Mesendoderm (in vitro differentiated cells): ENCODE data around the gene MUC6.

Experiments used
- DNase-seq: peaks from one replicate; pipeline ENCODE4 v3.0.0; 2013
- H2AK5ac ChIP-seq: 2 replicates; pipeline ENCODE4 v1.6.1; 2013; ENCODE audit warnings: low read length, inconsistent platforms
- H2BK120ac ChIP-seq: 2 replicates; pipeline ENCODE4 v1.6.1; 2013; ENCODE audit warnings: low read depth, mild to moderate bottlenecking, low read length, moderate library complexity, mixed read lengths
- H2BK15ac ChIP-seq: replicated peaks from 2 replicates; pipeline ENCODE4 v1.6.1; 2013; ENCODE audit warnings: low read depth, mild to moderate bottlenecking, moderate library complexity
- H2BK5ac ChIP-seq: 2 replicates; pipeline ENCODE4 v1.6.1; 2013; ENCODE audit warnings: low read length, inconsistent platforms
- H3K18ac ChIP-seq: 2 replicates; pipeline ENCODE4 v1.6.1; 2013; ENCODE audit warnings: mild to moderate bottlenecking, low read length, mixed read lengths
- H3K23ac ChIP-seq: one replicate; pipeline ENCODE4 v1.6.1; 2013; ENCODE audit warnings: low read length
- H3K27ac ChIP-seq: 2 replicates; pipeline ENCODE4 v1.5.1; 2013; ENCODE audit warnings: low read depth, mild to moderate bottlenecking, inconsistent platforms, low read length, moderate library complexity
- H3K27me3 ChIP-seq: 2 replicates; pipeline ENCODE4 v1.6.1; 2013; ENCODE audit warnings: low read length, control low read depth, mild to moderate bottlenecking, inconsistent platforms; ENCODE audit not compliant: insufficient read depth, poor library complexity
- H3K36me3 ChIP-seq: 2 replicates; pipeline ENCODE4 v1.6.1; 2013; ENCODE audit warnings: low read length, inconsistent platforms; ENCODE audit not compliant: control insufficient read depth, insufficient read depth
- H3K4ac ChIP-seq: one replicate; pipeline ENCODE4 v1.6.1; 2013; ENCODE audit warnings: low read depth, mild to moderate bottlenecking, low read length, moderate library complexity
- H3K4me1 ChIP-seq: 2 replicates; pipeline ENCODE4 v1.6.1; 2013; ENCODE audit warnings: low read depth, low read length, inconsistent platforms; ENCODE audit not compliant: control insufficient read depth
- H3K4me2 ChIP-seq: 2 replicates; pipeline ENCODE4 v1.6.1; 2013; ENCODE audit warnings: low read length
- H3K4me3 ChIP-seq: 2 replicates; pipeline ENCODE4 v1.5.1; 2013; ENCODE audit warnings: mild to moderate bottlenecking, low read length
- H3K56ac ChIP-seq: one replicate; pipeline ENCODE4 v1.6.1; 2013; ENCODE audit warnings: low read length
- H3K79me1 ChIP-seq: 2 replicates; pipeline ENCODE4 v1.6.1; 2013; ENCODE audit warnings: low read length, inconsistent platforms
- H3K79me2 ChIP-seq: 2 replicates; pipeline ENCODE4 v1.6.1; 2013; ENCODE audit warnings: mild to moderate bottlenecking, low read length; ENCODE audit not compliant: control insufficient read depth, insufficient read depth
- H3K9ac ChIP-seq: 2 replicates; pipeline ENCODE4 v1.6.1; 2013; ENCODE audit warnings: low read length, inconsistent platforms
- H4K5ac ChIP-seq: one replicate; pipeline ENCODE4 v1.6.1; 2013; ENCODE audit warnings: low read length
- H4K8ac ChIP-seq: one replicate; pipeline ENCODE4 v1.6.1; 2013; ENCODE audit warnings: low read depth, mild to moderate bottlenecking, control low read depth, low read length, moderate library complexity
- WGBS: extraction: QIAGEN DNeasy Blood & Tissue Kit; methylation state at CpG from one replicate; pipeline ENCODE4 v1.1.7; 2013; ENCODE audit warnings: low lambda C conversion rate, missing lambda C conversion rate; ENCODE audit not compliant: insufficient coverage; ENCODE audit errors: extremely low coverage; 5-methylcytosine and 5-hydroxymethylcytosine counted together

Gene MUC6

DNA sequence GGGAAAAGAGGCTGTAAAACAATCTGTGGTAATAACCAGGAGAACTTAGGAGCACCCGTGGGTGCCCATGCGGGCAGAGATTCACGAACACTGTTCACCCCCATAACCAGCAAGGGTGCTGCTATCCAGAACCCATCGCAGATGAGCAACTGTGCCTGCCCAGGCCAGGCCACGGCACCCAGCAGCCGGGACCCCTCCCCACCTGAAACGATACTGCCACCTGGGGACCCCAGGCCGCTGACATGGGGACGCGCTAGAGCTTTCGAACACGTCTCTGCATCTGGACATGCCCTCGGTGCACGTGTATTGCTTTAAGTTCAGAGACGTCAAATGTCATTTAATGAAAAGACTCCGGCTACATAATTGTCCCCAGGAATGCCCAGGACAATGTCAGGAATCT lies 23.9 kb upstream of the MUC6 start:
- Histone ChIP-seq H3K27ac (no peak overlapping the region), H2BK15ac (no peak overlapping the region), H3K4me3 (no peak overlapping the region), H3K4ac (no peak overlapping the region), H4K5ac (no peak overlapping the region), H2BK120ac (no peak overlapping the region), H3K4me1 (no peaks in the 10 kb centered on the region), H3K9ac (no peak overlapping the region), H3K18ac (no peak overlapping the region), H3K23ac (no peak overlapping the region), H3K36me3 (no peaks in the 10 kb centered on the region), H3K56ac (no peak overlapping the region), H3K4me2 (no peak overlapping the region), H3K79me1 (no peaks in the 10 kb centered on the region), H2AK5ac (no peak overlapping the region), H3K27me3 (no peaks in the 10 kb centered on the region), H2BK5ac (no peak overlapping the region), H3K79me2 (no peaks in the 10 kb centered on the region), H4K8ac (no peak overlapping the region)
- no peak for DNase-seq
- no CpG with 5 or more reads among the region's 16 CpGs for WGBS

DNA sequence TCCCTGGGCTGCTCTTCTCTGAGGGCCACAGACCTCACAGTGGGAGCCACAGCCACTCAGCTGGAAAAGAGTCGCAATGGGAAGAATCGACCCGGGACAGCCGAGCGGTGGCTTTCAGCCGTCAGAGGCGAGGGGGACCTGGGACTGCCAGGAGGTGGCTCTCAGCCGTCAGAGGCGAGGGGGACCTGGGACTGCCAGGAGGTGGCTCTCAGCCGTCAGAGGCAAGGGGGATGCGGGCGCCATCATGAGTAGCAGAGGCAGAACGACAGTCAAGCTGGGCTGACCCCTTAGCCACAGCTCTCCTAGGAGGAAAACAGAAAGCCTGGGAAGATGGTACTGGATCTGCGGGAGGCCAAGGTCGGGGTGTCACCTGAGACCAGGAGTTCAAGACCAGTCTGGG lies 23.2 kb upstream of the MUC6 start:
- Histone ChIP-seq H3K79me1 (no peaks in the 10 kb centered on the region), H4K5ac (no peak overlapping the region), H3K4me3 (no peak overlapping the region), H2AK5ac (no peak overlapping the region), H3K79me2 (no peaks in the 10 kb centered on the region), H4K8ac (no peak overlapping the region), H3K23ac (no peak overlapping the region), H2BK5ac (no peak overlapping the region), H3K4me1 (no peaks in the 10 kb centered on the region), H3K56ac (no peak overlapping the region), H3K27ac (no peak overlapping the region), H3K36me3 (no peaks in the 10 kb centered on the region), H2BK120ac (no peak overlapping the region), H3K4me2 (no peak overlapping the region), H3K9ac (no peak overlapping the region), H2BK15ac (no peak overlapping the region), H3K27me3 (no peaks in the 10 kb centered on the region), H3K4ac (no peak overlapping the region), H3K18ac (no peak overlapping the region)
- WGBS, result no CpG with 5 or more reads among the region's 15 CpGs
- peak; percentile 34 for DNase-seq

DNA sequence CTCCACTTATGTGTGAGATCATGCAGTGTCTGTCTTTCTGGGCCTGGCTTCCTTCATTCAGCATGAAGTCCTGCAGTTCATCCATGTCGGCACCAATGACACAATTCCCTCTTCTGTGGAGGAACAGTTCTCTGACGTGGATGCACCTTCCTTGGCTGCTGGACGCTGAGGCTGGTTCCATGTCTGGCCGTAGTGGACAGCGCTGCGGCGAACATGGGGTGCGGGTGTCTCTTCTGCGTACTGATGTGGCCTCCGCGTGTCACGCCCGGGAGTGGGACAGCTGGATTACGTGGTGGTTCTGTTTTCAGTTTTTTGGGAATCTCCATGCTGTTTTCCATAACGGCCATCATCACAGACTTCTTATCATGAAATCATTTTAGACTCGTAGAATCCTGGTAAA lies 21.3 kb upstream of the MUC6 start:
- Histone ChIP-seq H4K8ac (no peak overlapping the region), H3K36me3 (no peaks in the 10 kb centered on the region), H3K27ac (no peak overlapping the region), H3K4me3 (no peak overlapping the region), H3K27me3 (no peaks in the 10 kb centered on the region), H3K79me2 (no peaks in the 10 kb centered on the region), H3K4ac (no peak overlapping the region), H3K23ac (no peak overlapping the region), H2BK15ac (no peak overlapping the region), H4K5ac (no peak overlapping the region), H2BK5ac (no peak overlapping the region), H3K18ac (no peak overlapping the region), H2BK120ac (no peak overlapping the region), H3K4me1 (no peaks in the 10 kb centered on the region), H3K79me1 (no peaks in the 10 kb centered on the region), H2AK5ac (no peak overlapping the region), H3K4me2 (no peak overlapping the region), H3K56ac (no peak overlapping the region), H3K9ac (no peak overlapping the region)
- WGBS, result no CpG with 5 or more reads among the region's 16 CpGs
- no peak for DNase-seq

DNA sequence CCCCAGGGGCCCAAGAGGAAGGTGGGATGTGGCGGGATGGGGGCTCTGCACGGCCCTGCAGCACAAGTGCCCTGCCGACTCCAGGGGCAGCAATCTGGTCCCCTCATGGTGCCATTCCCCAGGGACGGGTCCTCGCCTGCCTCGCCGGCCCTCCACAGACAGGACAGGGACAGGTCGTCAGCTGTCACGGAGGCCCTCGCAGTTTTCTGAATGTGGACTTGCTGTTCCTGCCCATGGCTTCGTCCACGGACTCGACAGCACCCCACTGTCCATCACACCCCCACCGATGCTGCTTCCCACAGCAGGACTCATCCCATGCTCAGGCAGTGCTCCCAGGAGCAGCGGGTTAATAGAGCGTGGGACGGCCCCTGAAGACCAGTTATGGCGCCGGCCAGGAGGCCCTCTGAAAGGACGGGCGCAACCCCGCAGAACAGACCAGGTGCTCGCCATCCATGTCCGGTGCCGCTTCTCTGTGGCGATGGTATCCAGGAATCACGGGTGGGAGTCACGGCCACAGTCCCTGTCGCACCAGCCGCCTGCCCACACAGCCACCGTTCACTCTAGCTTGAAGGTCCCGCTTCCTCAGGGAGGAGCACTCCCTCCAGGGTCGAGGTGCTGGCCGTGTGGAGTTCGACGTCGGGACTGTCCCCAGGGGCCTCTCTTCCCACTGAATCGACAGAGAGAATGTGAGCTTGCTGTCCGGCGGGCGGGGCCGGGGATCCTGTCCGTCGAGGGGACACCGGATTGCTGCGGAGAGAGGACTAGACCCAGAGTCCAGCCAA lies 19.7 kb upstream of the MUC6 start:
- Histone ChIP-seq H3K4me3 (no peak overlapping the region), H3K4me1 (no peaks in the 10 kb centered on the region), H3K9ac (no peak overlapping the region), H2BK5ac (no peak overlapping the region), H3K27me3 (no peaks in the 10 kb centered on the region), H4K8ac (no peak overlapping the region), H3K4me2 (no peak overlapping the region), H3K23ac (no peak overlapping the region), H4K5ac (no peak overlapping the region), H3K36me3 (no peaks in the 10 kb centered on the region), H2BK15ac (no peak overlapping the region), H3K79me2 (no peaks in the 10 kb centered on the region), H3K27ac (no peak overlapping the region), H2AK5ac (no peak overlapping the region), H3K4ac (no peak overlapping the region), H3K18ac (no peak overlapping the region), H3K56ac (no peak overlapping the region), H3K79me1 (no peaks in the 10 kb centered on the region), H2BK120ac (no peak overlapping the region)
- no CpG with 5 or more reads among the region's 46 CpGs for WGBS
- DNase-seq, result no peak

DNA sequence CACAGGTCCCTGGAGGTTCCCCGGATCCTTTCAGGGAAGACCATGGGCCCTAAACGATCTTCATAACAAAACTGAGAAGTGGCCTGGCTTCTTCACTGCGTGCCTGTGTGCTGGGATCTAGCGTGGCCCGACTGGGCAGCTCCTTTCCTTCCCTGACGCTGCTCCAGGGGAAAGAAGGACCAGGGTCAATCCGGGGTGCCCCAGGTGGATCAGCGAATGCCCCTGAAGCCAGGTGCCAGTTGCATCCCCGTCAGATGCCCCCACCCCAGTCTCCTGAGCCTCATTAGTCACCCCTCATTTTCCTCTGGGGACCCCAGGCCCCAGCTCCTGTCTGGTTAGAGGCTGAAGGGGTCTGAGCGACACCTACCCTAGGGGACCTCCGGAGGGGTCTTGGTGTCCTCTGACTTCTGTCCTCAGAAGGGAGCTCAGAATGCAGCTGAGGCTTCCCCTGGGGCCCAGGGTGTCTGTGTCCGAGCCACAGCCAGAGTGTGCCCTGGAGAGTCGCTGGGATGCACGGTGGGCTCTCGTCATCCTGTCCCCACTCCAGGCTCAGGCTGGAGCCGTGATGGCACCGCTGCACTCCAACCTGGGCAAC lies 18.7 kb upstream of the MUC6 start:
- Histone ChIP-seq H3K4ac (no peak overlapping the region), H3K9ac (no peak overlapping the region), H3K4me3 (no peak overlapping the region), H3K27me3 (no peaks in the 10 kb centered on the region), H3K79me2 (no peaks in the 10 kb centered on the region), H3K79me1 (no peaks in the 10 kb centered on the region), H3K18ac (no peak overlapping the region), H4K8ac (no peak overlapping the region), H3K27ac (no peak overlapping the region), H3K23ac (no peak overlapping the region), H3K4me1 (no peaks in the 10 kb centered on the region), H2AK5ac (no peak overlapping the region), H3K4me2 (no peak overlapping the region), H2BK120ac (no peak overlapping the region), H3K56ac (no peak overlapping the region), H4K5ac (no peak overlapping the region), H2BK15ac (no peak overlapping the region), H3K36me3 (no peaks in the 10 kb centered on the region), H2BK5ac (no peak overlapping the region)
- DNase-seq, result no peak
- WGBS, result no CpG with 5 or more reads among the region's 17 CpGs
